Ascending aorta (tissue), 2 donors: Measurements from ENCODE around the gene IL37. TPM values are rescaled to one million over a fixed set of nuclear protein-coding genes. Genes with fewer than 3 reads are reported as not detected.

Experiments
- DNase-seq, 2 donors: peaks; one replicate each; pipeline ENCODE4 v3.0.0-alpha.2; 2019; ENCODE audit warnings: low spot score in 2 of 2
- H3K27ac ChIP-seq, 2 donors: fragments of 200-600 bp; sonication (generic); one replicate each; pipeline ENCODE4 v1.5.1; 2016 to 2017; ENCODE audit warnings: mild to moderate bottlenecking in 1 of 2
- H3K27me3 ChIP-seq: fragments of 200-600 bp; sonication (generic); one replicate; pipeline ENCODE4 v1.5.1; 2017
- H3K36me3 ChIP-seq, 2 donors: fragments of 200-600 bp; sonication (generic); one replicate each; pipeline ENCODE4 v1.5.1; 2016
- H3K4me1 ChIP-seq, 2 donors: fragments of 200-600 bp; sonication (generic); one replicate each; pipeline ENCODE4 v1.5.1; 2016 to 2017; ENCODE audit warnings: mild to moderate bottlenecking in 1 of 2
- H3K4me3 ChIP-seq, 2 donors: fragments of 200-600 bp; sonication (generic); one replicate each; pipeline ENCODE4 v1.5.1; 2016 to 2017; ENCODE audit warnings: mild to moderate bottlenecking in 1 of 2
- H3K9me3 ChIP-seq, 2 donors: fragments of 200-600 bp; sonication (generic); one replicate each; pipeline ENCODE4 v1.5.1; 2016
- intact Hi-C: fragments of 100-400 bp; cut with DNase I; formaldehyde crosslinking; loops from one replicate; pipeline ENCODE4 v1.15.1; 2023
- total RNA-seq: library from RNA; depleted of rRNA; stranded (reverse); fragments of >200 nt; gene quantifications from one replicate; pipeline ENCODE4 v1.1.0, GENCODE V29; 2016
- TF ChIP-seq, protein P1 (sequence below), 3 experiments: fragments of 200-600 bp in 2 of 3; fragments of 450-650 bp in 1 of 3; sonication (generic) in 2 of 3; IDR thresholded peaks; one replicate each; pipeline ENCODE4 v1.5.1; 2016 to 2019; ENCODE audit warnings: antibody characterized with exemption in 3 of 3, mild to moderate bottlenecking in 1 of 3, moderate library complexity in 1 of 3

Gene IL37
- total RNA-seq, 1 donor from 2014 or later = not detected

DNA sequence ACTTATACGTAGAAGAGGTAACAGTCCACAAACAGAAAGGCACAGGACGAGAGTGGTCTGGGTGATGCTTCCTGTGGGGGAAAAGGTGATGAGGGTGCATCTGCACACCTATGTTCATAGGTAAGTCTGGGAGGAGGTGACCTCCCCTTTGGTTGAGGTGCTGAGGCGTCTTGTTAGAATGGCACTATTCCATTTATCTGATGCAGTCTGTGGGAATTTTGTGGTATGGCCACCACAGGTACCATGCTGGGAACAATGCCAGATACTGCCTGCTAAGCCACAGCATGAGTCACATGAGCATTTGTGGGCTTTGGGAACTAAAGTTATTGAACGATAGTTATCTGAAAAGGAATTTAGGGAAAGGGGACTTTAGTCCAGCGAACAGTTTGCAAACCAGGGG lies 27.9 kb downstream of the IL37 start:
- intact Hi-C loops = no loop called here
- Histone ChIP-seq H3K4me3 (no peak overlapping the region), H3K4me1 (no peaks in the 10 kb centered on the region), H3K27ac (no peak overlapping the region), H3K9me3 (no peaks in the 10 kb centered on the region), H3K36me3 (no peaks in the 10 kb centered on the region), H3K27me3 (no peaks in the 10 kb centered on the region)
- TF ChIP-seq, protein P1, sequence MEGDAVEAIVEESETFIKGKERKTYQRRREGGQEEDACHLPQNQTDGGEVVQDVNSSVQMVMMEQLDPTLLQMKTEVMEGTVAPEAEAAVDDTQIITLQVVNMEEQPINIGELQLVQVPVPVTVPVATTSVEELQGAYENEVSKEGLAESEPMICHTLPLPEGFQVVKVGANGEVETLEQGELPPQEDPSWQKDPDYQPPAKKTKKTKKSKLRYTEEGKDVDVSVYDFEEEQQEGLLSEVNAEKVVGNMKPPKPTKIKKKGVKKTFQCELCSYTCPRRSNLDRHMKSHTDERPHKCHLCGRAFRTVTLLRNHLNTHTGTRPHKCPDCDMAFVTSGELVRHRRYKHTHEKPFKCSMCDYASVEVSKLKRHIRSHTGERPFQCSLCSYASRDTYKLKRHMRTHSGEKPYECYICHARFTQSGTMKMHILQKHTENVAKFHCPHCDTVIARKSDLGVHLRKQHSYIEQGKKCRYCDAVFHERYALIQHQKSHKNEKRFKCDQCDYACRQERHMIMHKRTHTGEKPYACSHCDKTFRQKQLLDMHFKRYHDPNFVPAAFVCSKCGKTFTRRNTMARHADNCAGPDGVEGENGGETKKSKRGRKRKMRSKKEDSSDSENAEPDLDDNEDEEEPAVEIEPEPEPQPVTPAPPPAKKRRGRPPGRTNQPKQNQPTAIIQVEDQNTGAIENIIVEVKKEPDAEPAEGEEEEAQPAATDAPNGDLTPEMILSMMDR (IDR thresholded peaks at IDR 0.05) = no peak
- no peak for DNase-seq

DNA sequence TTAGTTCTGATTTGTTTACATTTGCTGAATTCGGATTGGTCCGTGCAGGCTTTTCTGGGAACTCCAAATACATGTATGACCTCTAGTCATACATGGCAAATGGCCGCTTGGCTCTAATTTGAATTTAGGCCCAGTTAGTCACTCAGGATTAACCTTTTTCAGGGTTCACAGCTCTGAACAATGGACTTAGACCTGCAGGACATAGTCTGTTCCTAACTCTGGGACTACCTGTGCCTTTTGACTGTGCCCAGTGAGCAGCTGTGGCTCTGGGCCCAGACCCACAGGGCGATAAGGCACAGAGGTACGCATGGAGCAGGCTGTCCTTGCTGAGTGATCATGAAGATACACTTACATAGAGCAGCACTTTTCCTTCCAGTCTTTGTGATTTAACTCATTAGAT lies 28.5 kb downstream of the IL37 start:
- Histone ChIP-seq H3K9me3 (no peaks in the 10 kb centered on the region), H3K27ac (no peak overlapping the region), H3K36me3 (no peaks in the 10 kb centered on the region), H3K4me3 (no peak overlapping the region), H3K4me1 (no peaks in the 10 kb centered on the region), H3K27me3 (no peaks in the 10 kb centered on the region)
- TF ChIP-seq, protein P1 (IDR thresholded peaks at IDR 0.05) = no peak
- DNase-seq = no peak
- intact Hi-C loops = no loop called here

DNA sequence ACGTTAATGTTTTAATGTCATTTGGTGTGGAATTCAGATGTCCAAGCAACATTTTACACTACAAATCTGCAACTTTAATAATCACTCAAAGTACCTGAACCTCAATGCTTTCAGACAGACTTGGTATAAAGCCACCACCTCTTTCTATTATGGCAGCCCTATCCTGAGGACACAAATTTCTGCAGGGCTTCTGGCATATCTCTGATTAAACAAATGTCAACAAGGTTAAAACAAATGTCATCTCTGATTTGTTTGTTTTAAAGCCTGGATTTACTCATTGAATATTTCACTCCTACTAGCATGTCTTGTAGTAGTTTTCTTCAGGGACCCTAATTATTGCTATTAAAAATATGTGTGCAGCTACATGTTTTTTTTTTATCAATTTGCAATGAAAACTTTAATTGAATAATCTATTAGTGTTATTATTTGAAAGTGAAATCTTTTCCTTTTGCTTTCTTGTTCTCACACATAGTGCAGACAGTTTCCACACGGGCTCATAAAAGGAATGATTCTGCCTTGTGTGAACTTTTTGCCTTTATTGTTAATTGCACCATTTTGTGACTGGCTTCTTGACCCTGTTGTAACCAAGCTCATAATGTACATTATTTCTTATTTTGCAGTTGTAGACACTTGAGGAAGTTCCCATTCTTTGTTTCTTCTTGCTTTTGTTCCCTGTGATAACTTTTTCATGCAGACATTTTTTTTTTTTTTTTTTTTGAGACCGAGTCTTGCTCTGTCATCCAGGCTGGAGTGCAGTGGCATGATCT lies 30.1 kb downstream of the IL37 start:
- H3K27ac ChIP-seq = no peak overlapping the region
- no peaks in the 10 kb centered on the region for H3K36me3 ChIP-seq
- intact Hi-C loops = no loop called here
- no peak for DNase-seq
- no peak overlapping the region for H3K4me3 ChIP-seq
- no peaks in the 10 kb centered on the region for H3K4me1 ChIP-seq
- H3K9me3 ChIP-seq = peaks cover 0 to 7% of the 10 kb centered on the region in 2 donors
- no peaks in the 10 kb centered on the region for H3K27me3 ChIP-seq
- TF ChIP-seq, protein P1 (IDR thresholded peaks at IDR 0.05) = no peak

DNA sequence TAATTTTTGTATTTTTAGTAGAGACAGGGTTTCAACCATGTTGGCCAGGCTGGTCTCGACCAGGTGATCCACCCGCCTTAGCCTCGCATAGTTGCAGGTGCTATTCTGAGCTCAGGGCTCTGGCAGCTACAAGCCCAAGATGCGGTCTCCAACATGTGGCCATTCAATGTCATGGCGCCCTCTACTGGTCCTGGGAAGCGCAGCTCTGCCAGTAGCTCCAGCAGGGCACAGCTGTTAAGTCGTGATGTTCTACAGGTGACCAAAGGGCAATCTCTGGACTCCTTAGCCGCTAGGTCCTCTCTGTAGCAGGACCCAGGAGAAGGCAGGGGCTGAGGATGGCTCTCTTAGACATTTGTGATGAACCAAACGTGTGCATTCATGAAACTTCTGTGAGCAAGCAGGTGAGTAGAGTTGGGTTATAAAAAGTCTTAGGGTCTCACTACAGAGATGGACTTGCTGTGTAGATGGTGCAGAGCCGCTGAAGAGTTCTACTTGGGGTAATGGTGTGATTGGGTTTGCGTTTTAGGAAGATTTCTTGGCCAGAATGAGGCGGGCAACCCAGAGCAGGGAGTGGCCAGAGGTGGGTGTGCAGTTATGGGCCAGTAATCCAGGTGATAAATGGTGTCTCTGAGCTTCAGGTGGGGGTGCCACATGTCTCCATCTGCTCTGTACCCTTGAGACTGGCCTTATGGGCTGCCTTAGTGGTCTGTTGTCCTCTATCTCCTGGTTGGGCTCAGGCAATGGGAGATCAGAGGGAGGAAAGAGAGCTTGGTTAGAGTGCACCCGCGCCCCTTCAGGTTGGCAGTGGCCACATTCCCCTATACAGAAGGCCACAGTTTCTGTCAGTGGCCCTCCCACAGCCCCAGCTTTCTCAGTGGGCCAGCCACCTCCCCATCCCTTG lies 31.0 kb downstream of the IL37 start:
- no peaks in the 10 kb centered on the region for H3K4me1 ChIP-seq
- TF ChIP-seq, protein P1 (IDR thresholded peaks at IDR 0.05) = peak in 2 of 3 experiments; percentile 18 to 36
- H3K36me3 ChIP-seq = no peaks in the 10 kb centered on the region
- no peak overlapping the region for H3K27ac ChIP-seq
- H3K9me3 ChIP-seq = peaks cover 0 to 7% of the 10 kb centered on the region in 2 donors
- H3K27me3 ChIP-seq = no peaks in the 10 kb centered on the region
- no peak overlapping the region for H3K4me3 ChIP-seq
- peak in 1 of 2 donors; percentile 69 for DNase-seq
- intact Hi-C loops = no loop called here

DNA sequence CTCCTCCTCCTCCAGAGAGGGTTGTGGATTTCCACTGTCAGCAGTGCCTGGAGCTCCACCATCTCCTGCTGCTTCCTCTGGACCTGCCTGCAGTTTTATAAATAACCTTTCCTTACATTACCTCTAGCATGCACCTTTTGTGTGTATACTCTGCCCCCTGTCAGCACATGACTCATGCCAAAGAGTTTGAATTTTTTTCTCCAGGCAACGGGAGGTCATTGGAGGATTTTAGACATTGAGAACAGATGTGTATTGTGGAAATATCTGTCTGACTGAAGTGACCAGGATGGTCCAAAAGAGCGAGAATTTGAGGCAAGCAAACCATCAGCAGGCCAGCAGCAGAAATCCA lies 31.7 kb downstream of the IL37 start:
- Histone ChIP-seq H3K36me3 (no peaks in the 10 kb centered on the region), H3K9me3 (peaks cover 0 to 7% of the 10 kb centered on the region in 2 donors), H3K27ac (no peak overlapping the region), H3K4me3 (no peak overlapping the region), H3K4me1 (no peaks in the 10 kb centered on the region), H3K27me3 (no peaks in the 10 kb centered on the region)
- DNase-seq = no peak
- intact Hi-C loops = no loop called here
- TF ChIP-seq, protein P1 (IDR thresholded peaks at IDR 0.05) = no peak
